CD14-positive monocyte (primary cell): ENCODE measurements around the gene PLK3. TPM values are rescaled to one million over a fixed set of nuclear protein-coding genes. Genes with fewer than 3 reads are reported as not detected.
A peak's percentile ranks its signal among the peaks of the same experiment; 100 is the strongest.

Source experiments
- DNase-seq, 3 donors: peaks; one replicate each; pipeline ENCODE4 v3.0.0-alpha.2; 2011 to 2022
- H2AFZ ChIP-seq: 2 replicates; pipeline ENCODE4 v1.6.0; 2012; ENCODE audit warnings: mild to moderate bottlenecking, low read depth, low read length, inconsistent platforms; ENCODE audit not compliant: insufficient read depth, poor library complexity, severe bottlenecking
- H3K27ac ChIP-seq, 2 donors: 1 replicate in 1 of 2; 2 replicates in 1 of 2; pipeline ENCODE4 v1.5.1; 2012 to 2013; ENCODE audit warnings: low read length in 2 of 2, control low read depth in 1 of 2, inconsistent platforms in 1 of 2, low read depth in 1 of 2, mild to moderate bottlenecking in 1 of 2
- H3K27me3 ChIP-seq, 2 donors: one replicate each; pipeline versions ENCODE4 v1.6.0 to v1.6.1; 2011 to 2013; ENCODE audit warnings: low read length in 2 of 2; ENCODE audit not compliant: control insufficient read depth in 2 of 2, insufficient read depth in 2 of 2
- H3K36me3 ChIP-seq, 2 donors: replicated peaks in 1 of 2; 1 replicate in 1 of 2; 2 replicates in 1 of 2; pipeline versions ENCODE4 v1.5.1 to v1.6.1; 2012 to 2013; ENCODE audit warnings: low read length in 2 of 2, control low read depth in 1 of 2, inconsistent platforms in 1 of 2, mild to moderate bottlenecking in 1 of 2; ENCODE audit not compliant: insufficient read depth in 2 of 2, control insufficient read depth in 1 of 2
- H3K4me1 ChIP-seq, 2 donors: 1 replicate in 1 of 2; 2 replicates in 1 of 2; pipeline versions ENCODE4 v1.5.1 to v1.6.1; 2012 to 2013; ENCODE audit warnings: low read length in 2 of 2, control low read depth in 1 of 2, inconsistent platforms in 1 of 2, mild to moderate bottlenecking in 1 of 2, moderate library complexity in 1 of 2; ENCODE audit not compliant: insufficient read depth in 2 of 2, control insufficient read depth in 1 of 2
- H3K4me2 ChIP-seq: replicated peaks from 2 replicates; pipeline ENCODE3; 2012; ENCODE audit warnings: low read length, moderate library complexity, mild to moderate bottlenecking; ENCODE audit not compliant: poor library complexity, severe bottlenecking; ENCODE audit errors: extremely low read depth
- H3K4me3 ChIP-seq, 3 experiments: fragments of 200-600 bp in 1 of 3; sonication (generic) in 1 of 3; replicated peaks in 1 of 3; 1 replicate in 2 of 3; 2 replicates in 1 of 3; pipeline ENCODE4 v1.5.1; 2011 to 2013; ENCODE audit warnings: low read length in 3 of 3, mild to moderate bottlenecking in 3 of 3, control low read depth in 2 of 3, low read depth in 2 of 3, inconsistent platforms in 1 of 3, moderate library complexity in 1 of 3
- H3K79me2 ChIP-seq: 2 replicates; pipeline ENCODE4 v1.6.0; 2012; ENCODE audit warnings: mild to moderate bottlenecking, control low read depth, inconsistent platforms, low read length, moderate library complexity; ENCODE audit not compliant: insufficient read depth
- H3K9ac ChIP-seq: 2 replicates; pipeline ENCODE4 v1.6.0; 2017; ENCODE audit warnings: low read length, mild to moderate bottlenecking; ENCODE audit not compliant: insufficient read depth, poor library complexity, severe bottlenecking
- H3K9me3 ChIP-seq, 2 donors: replicated peaks in 1 of 2; 1 replicate in 1 of 2; 2 replicates in 1 of 2; pipeline versions ENCODE4 v1.5.1 to v1.6.1; 2012 to 2013; ENCODE audit warnings: low read length in 2 of 2, control low read depth in 1 of 2; ENCODE audit not compliant: control insufficient read depth in 1 of 2, insufficient read depth in 1 of 2
- H4K20me1 ChIP-seq: 2 replicates; pipeline ENCODE4 v1.6.0; 2012; ENCODE audit warnings: mild to moderate bottlenecking, low read length, control low read depth, moderate library complexity; ENCODE audit not compliant: insufficient read depth
- H3K27ac Mint-ChIP-seq, 7 donors: one replicate each; pipeline ENCODE4 v1.8.0; 2020; ENCODE audit warnings: mild to moderate bottlenecking in 7 of 7, mixed read lengths in 7 of 7, moderate library complexity in 6 of 7, inconsistent platforms in 2 of 7
- H3K27me3 Mint-ChIP-seq, 3 donors: one replicate each; pipeline ENCODE4 v1.8.0; 2021 to 2022; ENCODE audit warnings: low read depth in 3 of 3, mild to moderate bottlenecking in 3 of 3, mixed read lengths in 3 of 3, moderate library complexity in 3 of 3, inconsistent platforms in 1 of 3
- H3K36me3 Mint-ChIP-seq, 2 donors: one replicate each; pipeline ENCODE4 v1.8.0; 2020; ENCODE audit warnings: mixed read lengths in 2 of 2, inconsistent platforms in 1 of 2, mild to moderate bottlenecking in 1 of 2
- H3K4me1 Mint-ChIP-seq: one replicate; pipeline ENCODE4 v1.8.0; 2020; ENCODE audit warnings: mild to moderate bottlenecking, mixed read lengths
- H3K4me3 Mint-ChIP-seq, 2 donors: one replicate each; pipeline ENCODE4 v1.8.0; 2020; ENCODE audit warnings: mild to moderate bottlenecking in 2 of 2, mixed read lengths in 2 of 2, moderate library complexity in 1 of 2
- H3K9me3 Mint-ChIP-seq, 7 donors: one replicate each; pipeline ENCODE4 v1.8.0; 2020 to 2022; ENCODE audit warnings: mixed read lengths in 7 of 7, mild to moderate bottlenecking in 6 of 7, moderate library complexity in 6 of 7, inconsistent platforms in 2 of 7
- WGBS: methylation state at CpG from one replicate; pipeline ENCODE4 v1.1.5; 2013; ENCODE audit warnings: missing lambda C conversion rate; ENCODE audit not compliant: insufficient coverage; 5-methylcytosine and 5-hydroxymethylcytosine counted together
- intact Hi-C, 2 donors: fragments of 100-400 bp; cut with micrococcal nuclease; formaldehyde crosslinking; loops; one replicate each; pipeline versions ENCODE4 v1.15.0 to v1.15.1; 2023
- polyA plus RNA-seq, 3 donors: library from polyadenylated mRNA; depleted of rRNA in 1 of 3; unstranded in 2 of 3; stranded (reverse) in 1 of 3; fragments of 300-500 nt in 2 of 3; fragments of >200 nt in 1 of 3; fragmentation: Illumina TruSeq in 2 of 3; gene quantifications; 1 replicate in 2 of 3; 2 replicates in 1 of 3; pipeline ENCODE4 v1.2.3, GENCODE V29; 2012 to 2021
- TF ChIP-seq, protein P1 (sequence below): fragments of 200-600 bp; IDR thresholded peaks from one replicate; pipeline ENCODE4 v1.8.0; 2022; ENCODE audit warnings: antibody characterized with exemption, mild to moderate bottlenecking

The PLK3 gene
- polyA plus RNA-seq, 3 donors, result 15.8 to 285 (median 28.1) TPM

DNA sequence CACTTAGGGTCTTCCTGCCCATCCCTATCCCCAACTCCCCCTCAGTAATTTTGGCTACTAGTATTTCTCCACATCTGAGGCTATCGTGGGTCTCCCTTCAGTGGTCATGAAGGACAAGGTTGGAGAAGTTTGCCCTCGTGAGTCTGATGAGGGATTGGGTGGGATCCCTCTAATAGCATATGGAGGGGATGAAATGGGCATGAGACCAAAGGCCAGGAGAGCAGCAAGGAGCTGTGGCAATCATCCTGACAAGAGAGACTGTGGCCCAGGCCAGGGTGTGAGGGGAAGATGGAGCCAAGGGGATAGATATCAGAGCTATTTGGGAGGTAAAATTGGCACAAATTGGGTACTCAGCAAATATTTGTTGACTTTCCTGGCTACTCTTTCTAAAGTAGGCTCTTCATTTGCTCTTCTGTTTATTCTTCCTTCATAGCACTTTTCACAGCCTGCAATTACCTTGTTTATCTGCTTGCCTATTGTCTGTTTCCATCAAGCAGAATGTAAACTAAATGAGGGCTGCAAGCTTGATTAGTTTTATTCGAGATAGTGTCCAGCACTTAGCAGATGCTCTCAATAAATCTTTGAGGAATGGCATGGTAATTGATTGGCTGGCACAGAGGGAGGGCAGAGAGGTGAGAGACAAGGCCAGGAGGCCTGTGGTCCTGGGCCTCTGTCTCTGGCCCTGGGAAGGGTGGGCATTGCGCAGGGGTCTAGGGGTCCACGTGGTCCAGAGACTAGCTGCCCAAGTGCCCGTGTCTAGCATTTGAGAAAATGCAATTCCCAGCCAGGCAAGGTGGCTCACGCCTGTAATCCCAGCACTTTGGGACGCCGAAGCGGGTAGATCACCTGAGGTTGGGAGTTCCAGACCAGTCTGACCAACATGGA lies 1.5 kb upstream of the PLK3 start:
- DNase-seq, result no peak
- peaks cover 21% of the 10 kb centered on the region for H3K4me1 Mint-ChIP-seq
- no peak overlapping the region for H2AFZ ChIP-seq
- H3K27ac ChIP-seq, result no peak overlapping the region
- H3K4me3 ChIP-seq, result no peak overlapping the region
- H3K36me3 ChIP-seq, result peaks cover 16 to 18% of the 10 kb centered on the region in 2 donors
- H3K4me2 ChIP-seq, result no peak overlapping the region
- peaks cover 19% of the 10 kb centered on the region for H3K79me2 ChIP-seq
- H3K36me3 Mint-ChIP-seq, result peaks cover 23 to 24% of the 10 kb centered on the region in 2 donors
- no peaks in the 10 kb centered on the region for H3K27me3 ChIP-seq
- intact Hi-C loops, result loop anchor here in 1 of 2 donors (5.0 to 10.0 kb wide), 2 partner anchors 34 to 506 kb away; no protein-coding TSS in a partner anchor
- TF ChIP-seq, protein P1, sequence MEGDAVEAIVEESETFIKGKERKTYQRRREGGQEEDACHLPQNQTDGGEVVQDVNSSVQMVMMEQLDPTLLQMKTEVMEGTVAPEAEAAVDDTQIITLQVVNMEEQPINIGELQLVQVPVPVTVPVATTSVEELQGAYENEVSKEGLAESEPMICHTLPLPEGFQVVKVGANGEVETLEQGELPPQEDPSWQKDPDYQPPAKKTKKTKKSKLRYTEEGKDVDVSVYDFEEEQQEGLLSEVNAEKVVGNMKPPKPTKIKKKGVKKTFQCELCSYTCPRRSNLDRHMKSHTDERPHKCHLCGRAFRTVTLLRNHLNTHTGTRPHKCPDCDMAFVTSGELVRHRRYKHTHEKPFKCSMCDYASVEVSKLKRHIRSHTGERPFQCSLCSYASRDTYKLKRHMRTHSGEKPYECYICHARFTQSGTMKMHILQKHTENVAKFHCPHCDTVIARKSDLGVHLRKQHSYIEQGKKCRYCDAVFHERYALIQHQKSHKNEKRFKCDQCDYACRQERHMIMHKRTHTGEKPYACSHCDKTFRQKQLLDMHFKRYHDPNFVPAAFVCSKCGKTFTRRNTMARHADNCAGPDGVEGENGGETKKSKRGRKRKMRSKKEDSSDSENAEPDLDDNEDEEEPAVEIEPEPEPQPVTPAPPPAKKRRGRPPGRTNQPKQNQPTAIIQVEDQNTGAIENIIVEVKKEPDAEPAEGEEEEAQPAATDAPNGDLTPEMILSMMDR, result no peak
- H3K9ac ChIP-seq, result no peak overlapping the region
- 87% methylated on average over 4 of the region's 10 CpGs for WGBS
- H3K4me3 Mint-ChIP-seq, result peak overlapping the region in 1 of 2 donors; percentile 37
- peaks cover 1 to 6% (median 4%) of the 10 kb centered on the region in 3 donors for H3K27me3 Mint-ChIP-seq
- peaks cover 29 to 38% of the 10 kb centered on the region in 2 donors for H3K4me1 ChIP-seq
- peaks cover 32% of the 10 kb centered on the region for H4K20me1 ChIP-seq
- H3K9me3 Mint-ChIP-seq, result peaks cover 0 to 1% (median 0%) of the 10 kb centered on the region in 7 donors
- peak overlapping the region in 5 of 7 donors; percentile 76 to 100 (median 99) for H3K27ac Mint-ChIP-seq
- H3K9me3 ChIP-seq, result no peaks in the 10 kb centered on the region

DNA sequence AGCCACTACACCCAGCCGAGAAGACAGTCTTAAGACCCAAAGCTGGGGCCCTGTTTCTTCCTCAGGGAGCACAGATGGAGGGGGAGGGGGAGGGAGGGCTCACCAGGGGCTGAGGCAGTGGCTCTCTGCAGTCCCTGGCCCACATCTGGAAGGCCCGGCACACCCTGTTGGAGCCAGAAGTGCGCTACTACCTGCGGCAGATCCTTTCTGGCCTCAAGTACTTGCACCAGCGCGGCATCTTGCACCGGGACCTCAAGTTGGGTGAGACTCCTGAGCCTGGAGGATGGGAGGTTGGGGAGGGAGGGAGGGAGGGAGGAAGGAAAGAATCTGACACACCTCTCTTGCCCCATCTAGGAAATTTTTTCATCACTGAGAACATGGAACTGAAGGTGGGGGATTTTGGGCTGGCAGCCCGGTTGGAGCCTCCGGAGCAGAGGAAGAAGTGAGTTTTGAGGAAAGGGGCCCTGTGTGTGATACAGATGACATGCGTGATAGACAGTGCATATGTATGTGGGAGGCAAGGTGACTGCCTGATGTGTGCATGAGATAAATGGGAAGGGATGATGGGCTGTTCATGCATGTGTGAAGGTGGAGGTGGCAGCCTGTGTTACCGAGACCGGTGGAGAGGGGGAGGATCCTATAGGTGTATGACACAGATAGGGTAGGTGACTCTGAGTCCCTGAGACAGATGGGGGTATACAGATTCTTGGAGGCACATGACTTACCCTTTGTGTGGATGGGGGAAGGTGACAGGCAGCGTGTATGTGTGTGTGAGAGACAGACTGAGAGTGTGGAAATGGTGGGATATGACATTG lies 1.5 kb downstream of the PLK3 start:
- Histone ChIP-seq H3K9me3 (no peaks in the 10 kb centered on the region), H3K27me3 (no peaks in the 10 kb centered on the region), H3K4me1 (peaks cover 41 to 53% of the 10 kb centered on the region in 2 donors), H3K36me3 (peaks cover 36 to 45% of the 10 kb centered on the region in 2 donors), H3K9ac (peak overlapping the region; percentile 93), H3K4me3 (peak overlapping the region; percentile 60 to 99 (median 76)), H4K20me1 (peaks cover 35% of the 10 kb centered on the region), H3K4me2 (peak overlapping the region; percentile 96), H3K79me2 (peaks cover 19% of the 10 kb centered on the region), H3K27ac (peak overlapping the region in 1 of 2 donors; percentile 6), H2AFZ (no peak overlapping the region)
- intact Hi-C loops, result loop anchor here (1.0 to 2.0 kb wide), 2 partner anchors 8 to 17 kb away; no protein-coding TSS in a partner anchor
- Mint-ChIP-seq H3K4me1 (peaks cover 29% of the 10 kb centered on the region), H3K27ac (peak overlapping the region; percentile 61 to 98 (median 88)), H3K9me3 (peaks cover 0 to 1% (median 0%) of the 10 kb centered on the region in 7 donors), H3K4me3 (peak overlapping the region; percentile 94 to 98), H3K36me3 (peaks cover 45 to 48% of the 10 kb centered on the region in 2 donors), H3K27me3 (peaks cover 1 to 9% (median 4%) of the 10 kb centered on the region in 3 donors)
- DNase-seq, result peak; percentile 54 to 90 (median 63)
- TF ChIP-seq, protein P1, result no peak
- 64% methylated on average over 7 of the region's 13 CpGs for WGBS
